ENCODE measurements around the gene ANKRD13D. TPM values are rescaled to one million over a fixed set of nuclear protein-coding genes. Genes with fewer than 3 reads are reported as not detected.
A peak's percentile ranks its signal among the peaks of the same experiment; 100 is the strongest.

The ANKRD13D gene
- total RNA-seq, 4 donors from 2014 or later, result 46.8 to 158 (median 69.5) TPM

- no peak for TF ChIP-seq POLR2A (IDR thresholded peaks at IDR 0.05)
- no peak for TF ChIP-seq EP300 (IDR thresholded peaks at IDR 0.05)
- TF ChIP-seq, protein P1, sequence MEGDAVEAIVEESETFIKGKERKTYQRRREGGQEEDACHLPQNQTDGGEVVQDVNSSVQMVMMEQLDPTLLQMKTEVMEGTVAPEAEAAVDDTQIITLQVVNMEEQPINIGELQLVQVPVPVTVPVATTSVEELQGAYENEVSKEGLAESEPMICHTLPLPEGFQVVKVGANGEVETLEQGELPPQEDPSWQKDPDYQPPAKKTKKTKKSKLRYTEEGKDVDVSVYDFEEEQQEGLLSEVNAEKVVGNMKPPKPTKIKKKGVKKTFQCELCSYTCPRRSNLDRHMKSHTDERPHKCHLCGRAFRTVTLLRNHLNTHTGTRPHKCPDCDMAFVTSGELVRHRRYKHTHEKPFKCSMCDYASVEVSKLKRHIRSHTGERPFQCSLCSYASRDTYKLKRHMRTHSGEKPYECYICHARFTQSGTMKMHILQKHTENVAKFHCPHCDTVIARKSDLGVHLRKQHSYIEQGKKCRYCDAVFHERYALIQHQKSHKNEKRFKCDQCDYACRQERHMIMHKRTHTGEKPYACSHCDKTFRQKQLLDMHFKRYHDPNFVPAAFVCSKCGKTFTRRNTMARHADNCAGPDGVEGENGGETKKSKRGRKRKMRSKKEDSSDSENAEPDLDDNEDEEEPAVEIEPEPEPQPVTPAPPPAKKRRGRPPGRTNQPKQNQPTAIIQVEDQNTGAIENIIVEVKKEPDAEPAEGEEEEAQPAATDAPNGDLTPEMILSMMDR (IDR thresholded peaks at IDR 0.05), result no peak
- Histone ChIP-seq H3K27ac (peak overlapping the region in 3 of 4 donors; percentile 90 to 96 (median 96)), H3K36me3 (peaks cover 5 to 71% (median 54%) of the 10 kb centered on the region in 3 donors), H3K9me3 (no peaks in the 10 kb centered on the region), H3K4me1 (peaks cover 0 to 47% (median 33%) of the 10 kb centered on the region in 4 donors), H3K27me3 (no peaks in the 10 kb centered on the region), H3K4me3 (no peak overlapping the region)
- 80 to 88% methylated on average over 32 to 39 of the region's 39 CpGs for WGBS, 2 donors
- no peak for DNase-seq (ENCODE audit: low spot score in 2 of 2)
These were observed 3.3 kb upstream of the ANKRD13D start for GRCh38 chr11:67285541-67286498.

DNA sequence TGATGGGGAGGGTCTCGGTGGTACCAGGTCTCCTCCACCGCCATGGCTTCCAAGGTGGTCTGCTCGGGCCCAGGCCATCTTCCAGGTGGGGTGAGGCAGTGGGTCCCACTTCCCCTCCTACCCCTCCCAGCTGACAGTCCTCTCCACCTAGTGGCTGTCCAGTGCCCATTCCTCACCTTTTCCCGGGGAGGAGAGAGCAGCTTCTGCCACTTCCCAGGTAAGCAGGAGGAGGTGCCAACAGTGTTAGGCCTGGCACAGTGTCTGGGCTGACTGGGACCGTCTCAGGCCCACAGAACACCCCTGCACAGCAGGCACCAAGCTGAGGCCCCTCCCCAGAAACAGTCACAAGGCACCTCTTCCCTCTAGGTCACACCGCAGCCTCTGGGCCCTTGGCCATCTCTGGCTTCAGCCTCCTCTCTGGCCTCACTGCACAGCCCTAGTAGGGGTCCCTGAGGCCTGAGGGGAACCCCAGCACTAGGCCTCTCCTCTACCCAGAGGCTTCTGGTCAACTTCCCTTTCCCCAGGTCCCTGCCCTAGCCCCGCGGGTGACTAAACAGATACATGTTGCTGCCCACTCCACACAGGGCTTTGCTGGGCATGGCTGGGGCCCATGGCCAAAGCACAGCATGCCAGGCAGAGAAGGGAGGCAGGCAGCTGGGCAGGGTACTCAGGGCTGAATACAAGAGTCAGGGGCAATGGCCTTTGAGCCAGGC, 2.3 kb upstream of the ANKRD13D start:
- Histone ChIP-seq H3K27me3 (no peaks in the 10 kb centered on the region), H3K4me3 (no peak overlapping the region), H3K36me3 (peaks cover 5 to 69% (median 45%) of the 10 kb centered on the region in 3 donors), H3K27ac (peak overlapping the region; percentile 84 to 96 (median 93)), H3K4me1 (peaks cover 0 to 51% (median 35%) of the 10 kb centered on the region in 4 donors), H3K9me3 (no peaks in the 10 kb centered on the region)
- TF ChIP-seq, protein P1 (IDR thresholded peaks at IDR 0.05), result no peak
- TF ChIP-seq EP300 (IDR thresholded peaks at IDR 0.05), result no peak
- no peak for TF ChIP-seq POLR2A (IDR thresholded peaks at IDR 0.05)
- no peak for DNase-seq (ENCODE audit: low spot score in 2 of 2)
- WGBS, 2 donors, result 70 to 83% methylated on average over 6 to 8 of the region's 8 CpGs

- no peak for TF ChIP-seq POLR2A (IDR thresholded peaks at IDR 0.05)
- TF ChIP-seq, protein P1 (IDR thresholded peaks at IDR 0.05), result no peak
- no peak for TF ChIP-seq EP300 (IDR thresholded peaks at IDR 0.05)
- 68 to 76% methylated on average over 14 of the region's 14 CpGs for WGBS, 2 donors
- Histone ChIP-seq H3K27ac (peak overlapping the region; percentile 84 to 96 (median 93)), H3K27me3 (no peaks in the 10 kb centered on the region), H3K4me1 (peaks cover 0 to 58% (median 35%) of the 10 kb centered on the region in 4 donors), H3K9me3 (no peaks in the 10 kb centered on the region), H3K36me3 (peaks cover 5 to 69% (median 37%) of the 10 kb centered on the region in 3 donors), H3K4me3 (peak overlapping the region in 3 of 4 donors; percentile 75 to 90 (median 87))
- no peak for DNase-seq (ENCODE audit: low spot score in 2 of 2)
These were observed 1.5 kb upstream of the ANKRD13D start for GRCh38 chr11:67287355-67288197.

DNA sequence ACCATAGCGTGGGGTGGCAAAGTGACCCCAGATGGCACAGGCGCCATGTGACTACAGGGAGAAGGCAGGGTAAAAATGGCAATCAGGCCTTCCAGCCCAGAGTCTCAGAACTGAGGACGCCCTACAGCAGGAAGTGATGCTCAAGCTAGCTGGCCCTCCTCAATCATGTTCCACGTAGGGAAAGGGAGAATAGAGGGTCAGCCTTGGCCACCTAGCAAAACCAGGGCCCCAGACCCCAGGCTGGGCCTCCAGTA, 978 bp upstream of the ANKRD13D start:
- Histone ChIP-seq H3K9me3 (no peaks in the 10 kb centered on the region), H3K36me3 (peaks cover under 1 to 67% (median 33%) of the 10 kb centered on the region in 3 donors), H3K4me1 (peaks cover 0 to 64% (median 35%) of the 10 kb centered on the region in 4 donors), H3K27me3 (no peaks in the 10 kb centered on the region), H3K27ac (peak overlapping the region; percentile 84 to 96 (median 93)), H3K4me3 (peak overlapping the region; percentile 59 to 90 (median 81))
- 29 to 32% methylated on average over 4 of the region's 4 CpGs for WGBS, 2 donors
- DNase-seq (ENCODE audit: low spot score in 2 of 2), result no peak
- TF ChIP-seq POLR2A (IDR thresholded peaks at IDR 0.05) (no peak), EP300 (IDR thresholded peaks at IDR 0.05) (no peak)
- TF ChIP-seq, protein P1 (IDR thresholded peaks at IDR 0.05), result no peak

All from tibial nerve (tissue), 4 donors.